GM18858 (cell line): Measurements from ENCODE around the gene ZNF112.

ENCODE experiments used
- ATAC-seq: cut with Tn5 transposase; IDR thresholded peaks from one replicate; pipeline ENCODE4 v1.9.1; 2021; ENCODE audit not compliant: unreplicated experiment

ZNF112 gene

GRCh38 chr19:44284968-44285367 lies 71.5 kb downstream of the ZNF112 start:
- ATAC-seq: no peak

DNA sequence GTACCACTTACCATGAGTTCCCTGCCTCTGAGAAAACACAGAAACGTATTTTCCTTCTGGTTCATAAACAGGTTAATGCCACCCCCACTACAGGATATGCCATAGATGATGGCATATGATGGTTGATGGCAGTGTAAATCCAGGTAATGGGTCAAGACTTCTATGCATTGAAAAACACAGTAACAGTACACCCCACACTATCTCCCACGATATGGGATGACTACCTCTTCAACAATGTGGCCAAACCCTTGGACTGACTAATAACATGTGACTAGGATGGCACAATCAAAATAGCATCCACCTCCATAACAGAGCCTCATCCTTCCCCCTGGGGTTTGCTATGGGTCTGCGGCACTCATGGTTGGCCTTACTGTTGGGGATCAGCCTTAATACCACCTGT lies 73.6 kb downstream of the ZNF112 start:
- no peak for ATAC-seq

DNA sequence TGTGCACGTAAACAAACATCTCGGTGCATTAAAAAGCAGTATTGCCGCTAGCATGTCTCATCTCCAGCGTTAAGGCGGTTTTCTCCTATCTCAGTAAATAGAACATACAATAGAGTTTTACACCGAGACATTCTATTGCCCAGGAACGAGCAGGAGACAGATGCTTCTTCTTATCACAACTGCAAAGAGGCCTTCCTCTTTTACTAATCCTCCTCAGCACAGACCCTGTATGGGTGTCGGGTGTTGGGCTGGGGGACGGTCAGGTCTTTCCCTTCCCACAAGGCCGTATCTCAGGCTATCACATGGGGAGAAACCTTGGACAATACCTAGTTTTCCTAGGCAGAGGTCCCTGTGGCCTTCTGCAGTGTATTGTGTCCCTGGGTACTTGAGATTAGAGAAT lies 75.6 kb downstream of the ZNF112 start:
- ATAC-seq: no peak

- ATAC-seq: no peak
Observed at GRCh38 chr19:44278181-44278690, 78.2 kb downstream of the ZNF112 start.

GRCh38 chr19:44277331-44277730 lies 79.1 kb downstream of the ZNF112 start:
- ATAC-seq: no peak
